Nephron (organoid): ENCODE results near the gene VIPR1.

Experiments used
- H3K27ac Mint-ChIP-seq, 3 experiments: 2 replicates each; pipeline ENCODE4 v1.8.0; 2020; ENCODE audit warnings: mixed read lengths in 3 of 3, mild to moderate bottlenecking in 2 of 3, moderate library complexity in 1 of 3
- H3K27me3 Mint-ChIP-seq: 2 replicates; pipeline ENCODE4 v1.8.0; 2021; ENCODE audit warnings: low read depth, mild to moderate bottlenecking, moderate library complexity, mixed read lengths
- H3K36me3 Mint-ChIP-seq: 2 replicates; pipeline ENCODE4 v1.8.0; 2020; ENCODE audit warnings: low read depth, mixed read lengths
- H3K4me1 Mint-ChIP-seq: 2 replicates; pipeline ENCODE4 v1.8.0; 2020; ENCODE audit warnings: mixed read lengths
- H3K4me3 Mint-ChIP-seq, 3 experiments: 2 replicates each; pipeline ENCODE4 v1.8.0; 2020; ENCODE audit warnings: mild to moderate bottlenecking in 3 of 3, mixed read lengths in 3 of 3, moderate library complexity in 2 of 3
- H3K9me3 Mint-ChIP-seq: 2 replicates; pipeline ENCODE4 v1.8.0; 2020; ENCODE audit warnings: mixed read lengths
- TF ChIP-seq, protein P1 (sequence below), 3 experiments: fragments of 200-600 bp; sonication (generic); IDR thresholded peaks; one replicate each; pipeline ENCODE4 v1.5.0; 2021; ENCODE audit warnings: antibody characterized with exemption in 3 of 3; ENCODE audit not compliant: unreplicated experiment in 3 of 3

VIPR1 gene

DNA sequence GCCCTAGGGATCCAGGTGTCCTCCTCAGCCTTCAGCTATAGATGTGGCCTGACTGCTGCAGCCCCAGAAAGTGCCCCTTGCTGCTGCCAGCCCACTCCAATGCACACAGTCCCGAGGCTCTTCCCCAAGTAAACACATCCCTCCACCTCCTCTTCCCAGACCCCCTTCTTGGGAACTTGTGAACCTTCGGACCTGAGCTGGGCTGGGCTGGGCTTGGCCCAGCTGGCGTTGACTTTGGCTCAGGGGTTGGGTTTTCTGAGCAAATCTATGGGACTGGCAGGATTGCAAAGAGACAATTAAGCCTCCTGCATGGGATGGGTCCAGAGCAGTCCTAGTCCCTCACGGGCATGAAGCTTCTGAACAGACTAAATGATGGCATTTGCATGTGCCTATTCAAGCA lies 14.7 kb downstream of the VIPR1 start:
- H3K27ac Mint-ChIP-seq: no peak overlapping the region
- H3K4me1 Mint-ChIP-seq: no peaks in the 10 kb centered on the region

DNA sequence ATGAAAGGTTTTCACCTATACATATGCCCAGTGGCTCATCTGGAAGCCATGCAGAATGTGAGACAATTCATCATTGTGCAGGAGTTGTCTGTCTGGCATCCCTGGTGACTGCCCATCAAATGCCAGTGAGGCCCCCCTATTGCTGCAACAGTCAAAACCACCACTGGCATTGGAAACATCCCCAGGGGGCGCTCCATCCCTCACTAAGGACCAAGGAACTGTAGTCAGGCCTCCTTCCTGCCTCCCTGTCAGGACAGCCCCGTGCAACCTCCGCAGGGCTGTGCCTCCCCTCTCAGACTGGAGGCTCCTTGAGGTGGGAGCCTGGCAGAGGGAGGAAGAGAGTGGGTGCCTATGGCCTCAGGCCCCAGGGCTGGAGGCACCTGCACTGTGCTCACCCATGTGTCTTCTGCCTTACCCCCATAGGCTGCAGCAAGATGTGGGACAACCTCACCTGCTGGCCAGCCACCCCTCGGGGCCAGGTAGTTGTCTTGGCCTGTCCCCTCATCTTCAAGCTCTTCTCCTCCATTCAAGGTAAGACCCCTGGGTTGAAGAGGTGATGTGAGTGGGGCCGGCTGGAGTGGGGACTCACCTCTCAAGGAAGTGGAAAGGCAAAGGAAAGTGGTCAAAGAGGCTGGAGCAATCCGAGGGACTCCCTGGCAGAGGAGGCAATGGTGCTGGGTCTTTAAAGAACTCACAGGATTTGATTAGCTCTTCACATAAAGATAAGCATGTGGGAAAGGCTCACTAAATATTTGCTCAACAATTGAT lies 16.5 kb downstream of the VIPR1 start:
- Mint-ChIP-seq H3K27ac (no peak overlapping the region), H3K9me3 (no peaks in the 10 kb centered on the region), H3K27me3 (peaks cover 7% of the 10 kb centered on the region), H3K4me1 (no peaks in the 10 kb centered on the region), H3K36me3 (no peaks in the 10 kb centered on the region), H3K4me3 (no peak overlapping the region)
- TF ChIP-seq, protein P1, sequence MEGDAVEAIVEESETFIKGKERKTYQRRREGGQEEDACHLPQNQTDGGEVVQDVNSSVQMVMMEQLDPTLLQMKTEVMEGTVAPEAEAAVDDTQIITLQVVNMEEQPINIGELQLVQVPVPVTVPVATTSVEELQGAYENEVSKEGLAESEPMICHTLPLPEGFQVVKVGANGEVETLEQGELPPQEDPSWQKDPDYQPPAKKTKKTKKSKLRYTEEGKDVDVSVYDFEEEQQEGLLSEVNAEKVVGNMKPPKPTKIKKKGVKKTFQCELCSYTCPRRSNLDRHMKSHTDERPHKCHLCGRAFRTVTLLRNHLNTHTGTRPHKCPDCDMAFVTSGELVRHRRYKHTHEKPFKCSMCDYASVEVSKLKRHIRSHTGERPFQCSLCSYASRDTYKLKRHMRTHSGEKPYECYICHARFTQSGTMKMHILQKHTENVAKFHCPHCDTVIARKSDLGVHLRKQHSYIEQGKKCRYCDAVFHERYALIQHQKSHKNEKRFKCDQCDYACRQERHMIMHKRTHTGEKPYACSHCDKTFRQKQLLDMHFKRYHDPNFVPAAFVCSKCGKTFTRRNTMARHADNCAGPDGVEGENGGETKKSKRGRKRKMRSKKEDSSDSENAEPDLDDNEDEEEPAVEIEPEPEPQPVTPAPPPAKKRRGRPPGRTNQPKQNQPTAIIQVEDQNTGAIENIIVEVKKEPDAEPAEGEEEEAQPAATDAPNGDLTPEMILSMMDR (IDR thresholded peaks at IDR 0.05; ENCODE audit: unreplicated experiment in 3 of 3): no peak

More for the DNA sequence above, 14.7 kb downstream of the VIPR1 start:
- TF ChIP-seq, protein P1 (IDR thresholded peaks at IDR 0.05; ENCODE audit: unreplicated experiment in 3 of 3): no peak
- no peaks in the 10 kb centered on the region for H3K9me3 Mint-ChIP-seq
- peaks cover 7% of the 10 kb centered on the region for H3K27me3 Mint-ChIP-seq
- H3K4me3 Mint-ChIP-seq: no peak overlapping the region
- no peaks in the 10 kb centered on the region for H3K36me3 Mint-ChIP-seq

DNA sequence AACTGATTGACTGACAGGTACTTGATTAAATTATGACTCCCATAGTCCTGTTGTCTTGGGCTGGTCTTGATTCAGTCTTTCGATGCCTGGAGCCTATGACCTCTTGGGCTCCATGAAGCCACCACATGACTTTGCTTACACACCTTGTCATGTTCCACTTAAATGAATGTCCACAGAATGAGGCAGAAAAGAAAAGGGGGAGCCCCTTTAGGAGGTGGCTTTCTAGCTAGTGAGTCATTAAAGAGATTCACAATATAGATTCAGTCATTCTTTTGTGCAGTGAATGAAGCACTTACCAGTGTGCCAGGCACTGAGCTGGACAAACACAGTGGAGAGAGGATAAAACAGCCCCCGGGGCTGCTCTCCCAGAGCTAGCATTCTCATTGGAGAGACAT lies 17.1 kb downstream of the VIPR1 start:
- TF ChIP-seq, protein P1 (IDR thresholded peaks at IDR 0.05; ENCODE audit: unreplicated experiment in 3 of 3): no peak
- H3K4me3 Mint-ChIP-seq: no peak overlapping the region
- H3K27me3 Mint-ChIP-seq: peaks cover 7% of the 10 kb centered on the region
- H3K9me3 Mint-ChIP-seq: no peaks in the 10 kb centered on the region
- H3K36me3 Mint-ChIP-seq: no peaks in the 10 kb centered on the region
- H3K27ac Mint-ChIP-seq: no peak overlapping the region
- no peaks in the 10 kb centered on the region for H3K4me1 Mint-ChIP-seq

DNA sequence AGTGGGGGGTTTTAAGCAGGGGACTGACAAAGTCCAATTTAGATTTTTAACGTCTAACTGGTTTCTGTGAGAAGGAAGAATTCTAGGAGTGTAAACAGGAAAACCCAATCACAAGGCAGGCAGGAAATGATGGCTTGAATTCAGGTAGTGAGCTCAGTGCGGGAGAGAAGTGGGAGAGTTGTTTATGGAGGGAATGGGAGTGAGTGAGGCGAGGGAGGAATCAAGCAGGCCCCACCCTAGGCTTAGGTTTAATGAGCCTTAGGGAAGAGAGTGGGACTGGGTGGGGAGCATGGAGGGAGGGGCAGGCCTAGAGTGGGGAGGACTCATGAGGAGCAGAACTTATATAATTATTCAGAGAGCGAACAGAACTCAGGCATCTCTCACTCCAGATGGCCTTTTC lies 17.9 kb downstream of the VIPR1 start:
- Mint-ChIP-seq H3K27ac (no peak overlapping the region), H3K4me3 (no peak overlapping the region), H3K9me3 (no peaks in the 10 kb centered on the region), H3K36me3 (no peaks in the 10 kb centered on the region), H3K27me3 (peaks cover 7% of the 10 kb centered on the region), H3K4me1 (no peaks in the 10 kb centered on the region)
- TF ChIP-seq, protein P1 (IDR thresholded peaks at IDR 0.05; ENCODE audit: unreplicated experiment in 3 of 3): no peak

DNA sequence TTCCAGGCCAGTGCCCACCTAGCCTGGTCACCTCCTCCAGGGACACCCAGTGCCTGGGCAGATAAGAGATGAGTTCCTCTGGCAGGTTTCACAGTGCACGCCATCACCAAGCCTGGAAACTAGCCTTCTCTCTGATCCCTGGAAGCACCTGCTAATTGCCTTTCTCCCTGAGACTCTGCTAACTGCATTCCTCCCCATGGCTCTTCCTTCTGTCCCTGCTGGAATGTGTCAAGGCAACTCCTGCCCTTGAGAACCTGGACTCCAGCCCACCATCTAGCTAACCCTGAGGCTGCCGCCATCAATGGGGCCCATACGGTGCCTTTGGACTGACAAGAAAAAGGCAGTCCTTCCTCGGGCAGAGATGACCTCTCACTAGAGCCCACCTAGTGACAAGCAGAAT lies 18.5 kb downstream of the VIPR1 start:
- peaks cover 7% of the 10 kb centered on the region for H3K27me3 Mint-ChIP-seq
- H3K36me3 Mint-ChIP-seq: no peaks in the 10 kb centered on the region
- no peaks in the 10 kb centered on the region for H3K4me1 Mint-ChIP-seq
- no peak overlapping the region for H3K4me3 Mint-ChIP-seq
- TF ChIP-seq, protein P1 (IDR thresholded peaks at IDR 0.05; ENCODE audit: unreplicated experiment in 3 of 3): no peak
- no peak overlapping the region for H3K27ac Mint-ChIP-seq
- no peaks in the 10 kb centered on the region for H3K9me3 Mint-ChIP-seq

DNA sequence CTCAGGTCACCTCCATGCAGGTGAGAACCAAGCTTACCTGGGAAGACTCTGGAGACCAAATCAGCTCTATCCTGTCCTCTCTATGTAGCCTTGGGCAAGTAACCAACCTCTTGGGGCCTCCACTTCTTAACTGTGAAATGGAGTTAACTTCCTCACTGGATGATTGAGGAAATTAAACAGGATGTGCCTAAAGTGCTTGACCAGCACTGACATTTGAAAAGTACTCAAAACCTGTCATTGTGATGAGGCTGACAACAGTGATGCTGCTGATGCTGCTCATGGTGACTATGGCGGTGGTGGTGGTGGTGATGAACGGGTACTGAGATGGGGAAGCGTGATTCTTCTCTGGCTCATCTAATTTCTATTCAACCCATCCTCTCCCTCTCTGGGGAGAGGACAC lies 22.3 kb downstream of the VIPR1 start:
- TF ChIP-seq, protein P1 (IDR thresholded peaks at IDR 0.05; ENCODE audit: unreplicated experiment in 3 of 3): no peak
- no peaks in the 10 kb centered on the region for H3K9me3 Mint-ChIP-seq
- H3K4me3 Mint-ChIP-seq: no peak overlapping the region
- no peaks in the 10 kb centered on the region for H3K36me3 Mint-ChIP-seq
- H3K27me3 Mint-ChIP-seq: peaks cover 5% of the 10 kb centered on the region
- H3K4me1 Mint-ChIP-seq: no peaks in the 10 kb centered on the region
- no peak overlapping the region for H3K27ac Mint-ChIP-seq
